GM12875 (cell line): ENCODE results near the gene KCNG2.

Source experiments
- H3K4me3 ChIP-seq: one replicate; pipeline ENCODE4 v1.5.1; 2011; ENCODE audit warnings: low read depth, low read length, control low read depth
- TF ChIP-seq, protein P1 (sequence below): IDR thresholded peaks from 2 replicates; pipeline ENCODE4 v1.5.1; 2011; ENCODE audit warnings: low read depth, mild to moderate bottlenecking, control low read depth, inconsistent platforms, low read length, moderate library complexity, borderline replicate concordance; ENCODE audit not compliant: insufficient read depth

KCNG2 gene

DNA sequence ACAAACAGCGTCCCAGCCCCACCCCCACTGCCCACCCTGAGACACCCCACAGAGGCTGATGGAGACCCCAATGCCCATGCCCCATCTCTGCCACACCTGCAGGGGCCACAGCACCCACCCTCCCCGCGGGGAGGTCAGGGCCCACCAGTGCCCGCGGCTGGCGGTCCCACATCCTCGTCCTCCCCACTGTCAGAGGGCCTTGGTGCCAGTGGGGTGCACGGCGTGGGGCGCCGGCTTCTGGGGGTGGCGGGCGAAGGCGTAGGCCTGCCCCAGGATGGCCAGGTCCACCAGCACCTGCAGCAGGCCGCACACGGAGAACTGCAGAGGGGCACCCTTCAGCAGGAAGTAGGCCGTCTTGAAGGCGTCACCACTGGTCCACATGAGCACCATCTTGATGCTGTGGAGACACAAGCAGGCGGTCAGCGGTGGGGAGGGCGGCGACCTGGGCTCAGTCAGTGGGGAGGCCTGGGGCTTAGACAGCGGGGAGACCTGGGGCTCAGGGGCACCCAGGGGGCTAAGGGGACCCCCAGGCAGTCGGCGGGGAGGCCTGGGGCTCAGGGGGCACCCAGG is 106.1 kb downstream of the KCNG2 start:
- TF ChIP-seq, protein P1, sequence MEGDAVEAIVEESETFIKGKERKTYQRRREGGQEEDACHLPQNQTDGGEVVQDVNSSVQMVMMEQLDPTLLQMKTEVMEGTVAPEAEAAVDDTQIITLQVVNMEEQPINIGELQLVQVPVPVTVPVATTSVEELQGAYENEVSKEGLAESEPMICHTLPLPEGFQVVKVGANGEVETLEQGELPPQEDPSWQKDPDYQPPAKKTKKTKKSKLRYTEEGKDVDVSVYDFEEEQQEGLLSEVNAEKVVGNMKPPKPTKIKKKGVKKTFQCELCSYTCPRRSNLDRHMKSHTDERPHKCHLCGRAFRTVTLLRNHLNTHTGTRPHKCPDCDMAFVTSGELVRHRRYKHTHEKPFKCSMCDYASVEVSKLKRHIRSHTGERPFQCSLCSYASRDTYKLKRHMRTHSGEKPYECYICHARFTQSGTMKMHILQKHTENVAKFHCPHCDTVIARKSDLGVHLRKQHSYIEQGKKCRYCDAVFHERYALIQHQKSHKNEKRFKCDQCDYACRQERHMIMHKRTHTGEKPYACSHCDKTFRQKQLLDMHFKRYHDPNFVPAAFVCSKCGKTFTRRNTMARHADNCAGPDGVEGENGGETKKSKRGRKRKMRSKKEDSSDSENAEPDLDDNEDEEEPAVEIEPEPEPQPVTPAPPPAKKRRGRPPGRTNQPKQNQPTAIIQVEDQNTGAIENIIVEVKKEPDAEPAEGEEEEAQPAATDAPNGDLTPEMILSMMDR = no peak
- H3K4me3 ChIP-seq = no peak overlapping the region

DNA sequence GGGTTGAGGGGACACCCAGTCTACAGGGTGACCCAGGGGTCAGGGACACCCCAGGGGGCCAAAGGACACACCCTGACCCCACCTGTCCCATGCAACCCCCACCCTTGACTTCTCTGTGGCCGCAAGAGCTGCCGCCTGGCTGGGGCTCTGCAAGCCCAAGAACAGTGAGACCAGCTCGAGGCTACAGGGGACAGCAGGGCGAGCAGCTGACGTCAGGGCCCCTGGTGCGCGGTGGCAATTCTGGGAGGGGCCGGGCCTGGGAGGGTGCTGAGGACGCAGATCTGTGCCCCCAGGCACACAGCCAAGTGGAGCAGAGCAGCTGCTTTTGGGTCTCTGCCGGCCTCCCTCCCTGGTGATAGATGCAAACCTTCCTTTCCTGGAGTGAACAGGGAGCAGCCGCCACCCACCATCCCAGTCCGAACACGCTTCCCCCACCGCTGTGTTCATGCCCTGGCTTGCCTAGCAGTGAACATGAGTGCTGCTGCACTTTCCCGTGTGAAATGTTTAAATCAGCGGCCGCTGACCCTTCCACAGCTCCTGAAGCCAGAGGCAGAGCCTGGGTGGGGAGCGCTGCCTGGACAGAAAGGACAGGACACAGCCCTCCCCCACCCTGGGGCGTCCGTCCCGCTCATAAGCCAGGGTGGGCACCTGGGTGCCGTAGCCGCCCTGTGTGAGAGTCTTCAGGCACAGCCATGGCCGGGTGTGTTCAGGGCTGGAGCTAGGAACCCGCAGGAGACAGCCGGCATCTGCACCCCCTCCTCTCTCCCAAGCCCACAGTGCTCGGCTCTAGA is 106.8 kb downstream of the KCNG2 start:
- TF ChIP-seq, protein P1 = no peak
- H3K4me3 ChIP-seq = no peak overlapping the region

DNA sequence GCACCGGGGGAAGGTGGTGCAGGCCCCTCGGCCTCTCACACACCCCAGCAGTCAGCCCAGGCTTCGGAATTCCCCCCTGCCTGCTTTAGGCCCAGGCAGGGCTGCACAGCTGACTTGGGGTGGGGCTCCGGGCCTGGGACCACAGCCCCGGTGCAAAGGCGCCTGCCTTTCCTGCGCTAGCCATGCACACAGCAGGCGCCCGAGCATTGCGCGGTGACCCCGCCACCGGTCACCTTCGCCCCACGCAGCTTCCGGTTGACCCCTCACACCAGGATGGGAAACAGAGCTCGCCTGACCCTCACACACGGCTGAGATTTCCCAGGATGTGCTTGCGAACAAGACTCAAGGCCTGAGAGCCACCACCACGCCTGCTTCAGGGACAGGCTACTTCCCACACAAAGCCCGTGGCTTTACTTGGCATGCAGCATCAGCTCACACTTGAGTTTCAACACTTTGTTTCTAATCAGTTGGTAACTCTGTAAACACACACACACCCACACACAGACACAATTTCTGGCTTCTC is 107.7 kb downstream of the KCNG2 start:
- H3K4me3 ChIP-seq = no peak overlapping the region
- TF ChIP-seq, protein P1 = no peak

DNA sequence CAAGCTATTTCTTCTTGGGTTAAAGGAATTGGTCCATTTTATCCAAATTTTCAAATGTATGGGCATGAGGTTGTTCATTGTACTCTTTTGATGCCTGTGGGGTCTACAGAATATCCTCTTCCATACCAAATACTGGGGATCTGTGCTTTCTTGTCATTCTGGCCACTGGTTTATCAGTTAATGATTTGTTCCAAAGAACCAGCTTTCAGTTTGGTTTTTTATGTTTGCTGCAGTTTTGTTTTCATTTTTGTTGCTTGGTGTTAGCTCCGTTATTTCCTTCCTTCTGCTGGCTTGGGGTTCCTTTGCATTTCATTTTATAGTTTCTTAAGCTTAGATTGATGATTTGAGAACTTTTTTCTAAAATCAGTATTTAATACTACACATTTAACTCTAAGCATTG is 108.3 kb downstream of the KCNG2 start:
- TF ChIP-seq, protein P1 = no peak

DNA sequence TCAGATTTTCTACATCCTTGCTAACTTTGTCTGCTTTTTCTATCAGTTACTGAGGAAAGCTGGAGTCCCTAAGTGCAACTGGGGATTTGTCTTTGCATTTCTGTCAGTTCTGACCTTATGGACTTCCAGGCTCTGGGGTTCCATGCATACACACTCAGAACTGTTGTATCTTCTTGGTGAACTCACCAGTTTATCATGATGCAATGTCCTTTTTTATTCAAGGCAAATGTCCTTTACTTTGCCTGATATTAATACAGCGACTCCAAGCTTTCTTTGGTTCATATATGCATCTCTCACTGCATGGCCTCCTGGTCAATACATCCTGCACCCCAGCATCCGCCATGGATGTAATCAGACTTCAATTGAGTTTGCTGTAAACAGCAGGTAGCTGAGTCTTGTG is 109.0 kb downstream of the KCNG2 start:
- no peak overlapping the region for H3K4me3 ChIP-seq
- TF ChIP-seq, protein P1 = no peak

More for the DNA sequence above, 108.3 kb downstream of the KCNG2 start:
- H3K4me3 ChIP-seq = no peak overlapping the region

DNA sequence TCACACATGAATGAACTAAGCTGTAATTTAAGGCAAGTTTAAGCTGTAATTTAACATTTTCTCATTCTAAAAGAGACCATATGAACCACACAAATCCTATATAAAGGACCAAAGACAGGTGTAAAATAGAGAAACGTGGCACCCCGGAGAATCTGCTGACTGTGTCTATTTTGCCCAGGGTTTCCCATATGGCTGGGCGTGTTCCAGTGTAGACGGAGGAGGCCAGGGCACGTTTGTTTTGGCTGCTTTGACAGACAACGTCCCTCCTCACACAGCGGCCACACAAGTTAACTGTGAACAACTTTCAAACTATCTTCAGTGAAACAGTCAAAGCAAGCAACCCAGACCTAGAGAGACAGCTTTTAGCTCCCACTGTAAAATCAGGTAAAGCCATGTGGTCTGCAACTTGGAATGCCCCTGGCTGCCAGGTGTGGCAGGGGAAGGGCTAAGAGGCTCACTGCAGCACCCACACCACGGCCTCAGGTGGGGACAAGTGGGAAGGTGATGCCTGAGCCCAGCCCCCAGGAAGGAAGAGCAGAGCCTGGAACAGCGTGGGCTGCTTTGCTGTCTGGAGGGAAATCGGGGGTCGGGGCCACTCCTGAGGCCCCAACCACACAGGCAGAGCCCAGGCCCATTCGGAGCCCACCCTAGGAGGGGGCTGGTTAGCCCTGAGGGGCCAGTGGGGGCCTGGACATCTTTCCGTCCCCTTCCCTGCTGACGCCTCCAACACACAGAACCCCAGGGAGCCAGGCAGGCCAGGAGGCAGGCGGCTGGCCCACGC is 113.0 kb downstream of the KCNG2 start:
- H3K4me3 ChIP-seq = no peak overlapping the region
- TF ChIP-seq, protein P1 = no peak
